SK-N-SH (cell line): ENCODE results near the gene KIF12. TPM values are rescaled to one million over a fixed set of nuclear protein-coding genes. Genes with fewer than 3 reads are reported as not detected.

Source experiments
- CTCF ChIA-PET: fragments of 300-600, 350-600 bp; formaldehyde crosslinking; extraction: SDS; loops from one replicate; lab custom pipeline; 2021; lab: Yijun Ruan, JAX
- POLR2A ChIA-PET: fragments of 350-600 bp; sonication (Branson Sonifier 250); formaldehyde crosslinking; extraction: SDS; loops from one replicate; lab custom pipeline; 2020; ENCODE audit warnings: antibody characterized with exemption, inconsistent platforms; lab: Yijun Ruan, JAX
- DNase-seq: peaks from one replicate; pipeline ENCODE4 v3.0.0; 2012
- H2AFZ ChIP-seq: fragments of 200-600 bp; sonication (generic); 2 replicates; pipeline ENCODE4 v1.8.1; 2016; ENCODE audit warnings: antibody characterized with exemption, mild to moderate bottlenecking, low read depth
- H3F3A ChIP-seq: fragments of 200-600 bp; sonication (generic); replicated peaks from 2 replicates; pipeline ENCODE3; 2016; ENCODE audit warnings: antibody characterized with exemption, mild to moderate bottlenecking; ENCODE audit not compliant: insufficient read depth
- H3K27ac ChIP-seq, 2 experiments: fragments of 200-500 bp in 1 of 2; fragments of 200-600 bp in 1 of 2; sonication (Bioruptor generic) in 1 of 2; sonication (generic), shearing (Covaris generic) in 1 of 2; 2 replicates each; pipeline versions ENCODE4 v1.5.1 to v1.6.1; 2014 to 2016; ENCODE audit warnings: low read depth in 2 of 2, inconsistent platforms in 1 of 2, low read length in 1 of 2, mild to moderate bottlenecking in 1 of 2, mixed read lengths in 1 of 2
- H3K27me3 ChIP-seq: fragments of 200-600 bp; sonication (generic), shearing (Covaris generic); 2 replicates; pipeline ENCODE4 v1.6.1; 2016; ENCODE audit warnings: mixed run types; ENCODE audit not compliant: insufficient read depth
- H3K36me3 ChIP-seq, 2 experiments: fragments of 200-500 bp in 1 of 2; fragments of 200-600 bp in 1 of 2; sonication (Bioruptor generic) in 1 of 2; sonication (generic) in 1 of 2; replicated peaks in 1 of 2; 2 replicates each; pipeline versions ENCODE3 to v1.5.1; 2014 to 2016; ENCODE audit warnings: low read length in 1 of 2, mild to moderate bottlenecking in 1 of 2; ENCODE audit not compliant: insufficient read depth in 2 of 2, control insufficient read depth in 1 of 2
- H3K4me1 ChIP-seq, 2 experiments: fragments of 200-500 bp in 1 of 2; fragments of 200-600 bp in 1 of 2; sonication (Bioruptor generic) in 1 of 2; sonication (generic), shearing (Covaris generic) in 1 of 2; 2 replicates each; pipeline versions ENCODE4 v1.5.1 to v1.6.1; 2014 to 2016; ENCODE audit warnings: low read depth in 1 of 2, low read length in 1 of 2, mixed run types in 1 of 2; ENCODE audit not compliant: insufficient read depth in 2 of 2, control insufficient read depth in 1 of 2
- H3K4me2 ChIP-seq: fragments of 200-600 bp; sonication (generic), shearing (Covaris generic); 2 replicates; pipeline ENCODE4 v1.6.1; 2017; ENCODE audit warnings: mixed run types
- H3K4me3 ChIP-seq, 2 experiments: fragments of 200-500 bp in 1 of 2; fragments of 200-600 bp in 1 of 2; sonication (Bioruptor generic) in 1 of 2; sonication (generic), shearing (Covaris generic) in 1 of 2; 2 replicates each; pipeline versions ENCODE4 v1.5.1 to v1.8.1; 2014 to 2016; ENCODE audit warnings: low read depth in 2 of 2, inconsistent platforms in 1 of 2, low read length in 1 of 2, mild to moderate bottlenecking in 1 of 2, mixed read lengths in 1 of 2, moderate library complexity in 1 of 2
- H3K79me2 ChIP-seq: fragments of 200-600 bp; sonication (generic); 2 replicates; pipeline ENCODE4 v1.8.1; 2017; ENCODE audit warnings: mild to moderate bottlenecking; ENCODE audit not compliant: insufficient read depth
- H3K9ac ChIP-seq: fragments of 200-600 bp; sonication (generic); 2 replicates; pipeline ENCODE4 v1.6.1; 2017; ENCODE audit warnings: mixed run types
- H3K9me2 ChIP-seq: fragments of 200-600 bp; sonication (generic); 2 replicates; pipeline ENCODE4 v1.6.1; 2017; ENCODE audit warnings: mixed run types
- H3K9me3 ChIP-seq: fragments of 200-600 bp; sonication (generic); 2 replicates; pipeline ENCODE4 v1.6.1; 2017; ENCODE audit warnings: mixed run types, mild to moderate bottlenecking, moderate library complexity
- H4K20me1 ChIP-seq: fragments of 200-600 bp; sonication (generic); 2 replicates; pipeline ENCODE4 v1.6.1; 2017; ENCODE audit warnings: mild to moderate bottlenecking, mixed run types; ENCODE audit not compliant: insufficient read depth
- ELF1 ChIP-seq: IDR thresholded peaks from 2 replicates; pipeline ENCODE4 v1.4.0; 2012
- FOSL2 ChIP-seq: IDR thresholded peaks from 2 replicates; pipeline ENCODE4 v1.4.0; 2012; ENCODE audit warnings: low read depth, mild to moderate bottlenecking, moderate library complexity, borderline replicate concordance
- FOXM1 ChIP-seq: IDR thresholded peaks from 2 replicates; pipeline ENCODE4 v1.4.0; 2012; ENCODE audit warnings: low read depth, mild to moderate bottlenecking
- IRF3 ChIP-seq: fragments of 150-350 bp; IDR thresholded peaks from 2 replicates; pipeline ENCODE4 v1.6.1; 2016; ENCODE audit warnings: mild to moderate bottlenecking, low read depth, low read length
- MAX ChIP-seq: IDR thresholded peaks from 2 replicates; pipeline ENCODE4 v1.4.0; 2012; ENCODE audit warnings: low read depth
- NFIC ChIP-seq: IDR thresholded peaks from 2 replicates; pipeline ENCODE4 v1.4.0; 2012; ENCODE audit warnings: borderline replicate concordance
- NRF1 ChIP-seq: IDR thresholded peaks from 2 replicates; pipeline ENCODE4 v1.6.1; 2012; ENCODE audit warnings: low read depth, mild to moderate bottlenecking, low read length
- POLR2AphosphoS5 ChIP-seq: IDR thresholded peaks from 2 replicates; pipeline ENCODE4 v1.6.1; 2012; ENCODE audit warnings: low read depth, low read length
- REST ChIP-seq: IDR thresholded peaks from 2 replicates; pipeline ENCODE4 v1.6.1; 2012; ENCODE audit warnings: mild to moderate bottlenecking, low read depth, low read length, moderate library complexity
- RFX5 ChIP-seq: IDR thresholded peaks from 2 replicates; pipeline ENCODE4 v1.6.1; 2012; ENCODE audit warnings: mild to moderate bottlenecking, improper control_type of control experiment, low read length
- TAF1 ChIP-seq: IDR thresholded peaks from 2 replicates; pipeline ENCODE4 v1.6.1; 2012; ENCODE audit warnings: low read depth, mild to moderate bottlenecking, low read length, moderate library complexity, borderline replicate concordance
- TCF12 ChIP-seq: IDR thresholded peaks from 2 replicates; pipeline ENCODE4 v1.4.0; 2012
- USF2 ChIP-seq: fragments of 150-350 bp; IDR thresholded peaks from 2 replicates; pipeline ENCODE4 v1.6.1; 2017; ENCODE audit warnings: antibody characterized with exemption, low read length, low read depth, borderline replicate concordance
- YY1 ChIP-seq: IDR thresholded peaks from 2 replicates; pipeline ENCODE4 v1.4.0; 2012; ENCODE audit warnings: low read depth, mild to moderate bottlenecking
- WGBS: methylation state at CpG from one replicate; pipeline ENCODE4 v1.1.6; 2017; ENCODE audit warnings: low lambda C conversion rate; 5-methylcytosine and 5-hydroxymethylcytosine counted together
- polyA plus RNA-seq, 3 experiments: library from polyadenylated mRNA; depleted of rRNA; stranded (reverse); fragments of >200 nt; gene quantifications; 2 replicates each; pipeline ENCODE4 v1.2.3, GENCODE V29; 2012

The KIF12 gene
- polyA plus RNA-seq, 1 of the 3 experiments (the other 2 are of a cell fraction): 0.35 TPM

- Histone ChIP-seq H3K4me1 (no peaks in the 10 kb centered on the region), H3K9me3 (no peaks in the 10 kb centered on the region), H2AFZ (no peak overlapping the region), H3K4me2 (no peak overlapping the region), H3K4me3 (no peak overlapping the region), H3K27me3 (peaks cover 42% of the 10 kb centered on the region), H3K9ac (no peak overlapping the region), H3F3A (no peaks in the 10 kb centered on the region), H3K27ac (no peak overlapping the region), H3K79me2 (no peaks in the 10 kb centered on the region), H4K20me1 (no peaks in the 10 kb centered on the region), H3K36me3 (no peaks in the 10 kb centered on the region), H3K9me2 (no peaks in the 10 kb centered on the region)
- POLR2A ChIA-PET: no interaction called here
- TF ChIP-seq IRF3: no peak
- WGBS: 39% methylated on average over 4 of the region's 4 CpGs
- DNase-seq: no peak
- CTCF ChIA-PET: interaction anchor here (0.8 to 5.8 kb wide), 6 partner anchors 13 to 150 kb away, joined by 3 to 31 read pairs (median 12); partner anchors contain the start of gene COL27A1
Observed at GRCh38 chr9:114140850-114141249, 41.8 kb upstream of the KIF12 start.

- no peak for TF ChIP-seq RFX5
- no peak for TF ChIP-seq ELF1
- TF ChIP-seq POLR2AphosphoS5: no peak
- no peaks in the 10 kb centered on the region for H3K36me3 ChIP-seq
- ChIA-PET POLR2A (no interaction called here), CTCF (interaction anchor here (0.8 to 5.8 kb wide), 6 partner anchors 12 to 151 kb away, joined by 3 to 31 read pairs (median 12); partner anchors contain the start of gene COL27A1)
- peaks cover 42% of the 10 kb centered on the region for H3K27me3 ChIP-seq
- H3F3A ChIP-seq: no peaks in the 10 kb centered on the region
- WGBS: 74% methylated on average over 2 of the region's 2 CpGs
- no peaks in the 10 kb centered on the region for H3K4me1 ChIP-seq
- no peaks in the 10 kb centered on the region for H3K9me2 ChIP-seq
- no peaks in the 10 kb centered on the region for H3K9me3 ChIP-seq
- no peak for DNase-seq
- H3K9ac ChIP-seq: no peak overlapping the region
- H4K20me1 ChIP-seq: no peaks in the 10 kb centered on the region
- H3K27ac ChIP-seq: no peak overlapping the region
- no peaks in the 10 kb centered on the region for H3K79me2 ChIP-seq
- H2AFZ ChIP-seq: no peak overlapping the region
- H3K4me3 ChIP-seq: no peak overlapping the region
- H3K4me2 ChIP-seq: no peak overlapping the region
Observed at GRCh38 chr9:114140401-114140800, 41.3 kb upstream of the KIF12 start.

- no peaks in the 10 kb centered on the region for H3K4me1 ChIP-seq
- H3K9me2 ChIP-seq: no peaks in the 10 kb centered on the region
- no peaks in the 10 kb centered on the region for H4K20me1 ChIP-seq
- no peak overlapping the region for H3K4me2 ChIP-seq
- H3K27ac ChIP-seq: no peak overlapping the region
- H2AFZ ChIP-seq: no peak overlapping the region
- ChIA-PET CTCF (interaction anchor here (1.3 to 5.8 kb wide), 7 partner anchors 13 to 152 kb away, joined by 3 to 31 read pairs (median 17); partner anchors contain the start of gene COL27A1), POLR2A (no interaction called here)
- 97% methylated on average over 4 of the region's 5 CpGs for WGBS
- no peak for DNase-seq
- H3K9me3 ChIP-seq: no peaks in the 10 kb centered on the region
- no peak overlapping the region for H3K9ac ChIP-seq
- no peaks in the 10 kb centered on the region for H3F3A ChIP-seq
- no peaks in the 10 kb centered on the region for H3K79me2 ChIP-seq
- H3K36me3 ChIP-seq: no peaks in the 10 kb centered on the region
- H3K27me3 ChIP-seq: peaks cover 34% of the 10 kb centered on the region
- no peak overlapping the region for H3K4me3 ChIP-seq
- TF ChIP-seq RFX5 (no peak), FOXM1 (no peak), NFIC (no peak), REST (no peak), ELF1 (no peak), NRF1 (no peak), FOSL2 (no peak), TCF12 (no peak), IRF3 (no peak), YY1 (no peak), USF2 (no peak), MAX (no peak), TAF1 (no peak)
Observed at GRCh38 chr9:114139071-114139470, 40.0 kb upstream of the KIF12 start.
